ENCODE data around the gene PLPPR2. TPM values are rescaled to one million over a fixed set of nuclear protein-coding genes. Genes with fewer than 3 reads are reported as not detected.
A peak's percentile ranks its signal among the peaks of the same experiment; 100 is the strongest.
"Not testable (repeated sequence)": the region's sequence is repeated elsewhere in the genome, so short reads cannot be mapped to it uniquely, and the experiment has no call there.

PLPPR2 gene
- total RNA-seq (10 to 100 TPM; 31.0 to 36.3 TPM), polyA plus RNA-seq (ENCODE audit: insufficient read length in 6 of 6) (10 to 100 TPM; 19.5 to 32.2 (median 23.7) TPM)
- long read RNA-seq, donor 1, partial matches to known transcripts = 0 of 4 reads
- long read RNA-seq, donor 1, other reads (novel, unspliced or antisense) = 0 of 4 reads
- long read RNA-seq, donor 2, partial matches to known transcripts = 19 of 20 reads
- long read RNA-seq, donor 2, other reads (novel, unspliced or antisense) = 0 of 20 reads
- long read RNA-seq, donor 3, partial matches to known transcripts = 0 of 1 reads
- long read RNA-seq, donor 3, other reads (novel, unspliced or antisense) = 0 of 1 reads
- long read RNA-seq, donor 4, partial matches to known transcripts = 7 of 8 reads
- long read RNA-seq, donor 4, other reads (novel, unspliced or antisense) = 1 of 8 reads
- long read RNA-seq, donor 5, transcript PLPPR2-201 (10 exons, 2,727 nt) = major isoform, 5 of 5 reads
- long read RNA-seq, donor 5, partial matches to known transcripts = 0 of 5 reads
- long read RNA-seq, donor 5, other reads (novel, unspliced or antisense) = 0 of 5 reads
- long read RNA-seq, donor 6, partial matches to known transcripts = 0 of 2 reads
- long read RNA-seq, donor 6, other reads (novel, unspliced or antisense) = 0 of 2 reads
- long read RNA-seq, donor 7, partial matches to known transcripts = 0 of 2 reads
- long read RNA-seq, donor 7, other reads (novel, unspliced or antisense) = 0 of 2 reads
- long read RNA-seq, donor 8, transcript PLPPR2-201 (10 exons, 2,727 nt) = major isoform, 5 of 12 reads
- long read RNA-seq, donor 8, partial matches to known transcripts = 0 of 12 reads
- long read RNA-seq, donor 8, other reads (novel, unspliced or antisense) = 6 of 12 reads
- long read RNA-seq, donor 9 = 0 reads
- long read RNA-seq, donor 10, partial matches to known transcripts = 2 of 2 reads
- long read RNA-seq, donor 10, other reads (novel, unspliced or antisense) = 0 of 2 reads
- long read RNA-seq, donor 11 = 0 reads
- long read RNA-seq, donor 12, partial matches to known transcripts = 0 of 3 reads
- long read RNA-seq, donor 12, other reads (novel, unspliced or antisense) = 0 of 3 reads

GRCh38 chr19:11355160-11356073 lies at the start of gene PLPPR2:
Gene PLPPR2, plus strand, starts transcription at chr19:11355432. Its CDS starts 2,242 bp downstream, at chr19:11357674.
- TF ChIP-seq CTCF (IDR thresholded peaks at IDR 0.05) = no peak
- Histone ChIP-seq H3K4me3 (peak within 1 kb of the TSS; percentile 44 to 58), H3K36me3 (peaks cover 0 to 12% of the 10 kb centered on the region in 2 donors), H3K27me3 (no peaks in the 10 kb centered on the region), H3K9me3 (no peaks in the 10 kb centered on the region), H3K4me1 (peaks cover 0 to 17% of the 10 kb centered on the region in 2 donors), H3K27ac (peak within 1 kb of the TSS; percentile 7 to 55)
- intact Hi-C loops (cut with DNase I) = no loop called here
- DNase-seq (peak; percentile 74 to 98 (median 90)), ATAC-seq (peak; percentile 98)

GRCh38 chr19:11306337-11306736 lies 48.9 kb upstream of the PLPPR2 start:
- H3K36me3 ChIP-seq = no peaks in the 10 kb centered on the region
- DNase-seq (peak in 1 of 4 donors; percentile 19), ATAC-seq (no peak)
- H3K4me3 ChIP-seq = no peak overlapping the region
- H3K9me3 ChIP-seq = no peaks in the 10 kb centered on the region
- TF ChIP-seq CTCF (IDR thresholded peaks at IDR 0.05) = no peak
- H3K27ac ChIP-seq = no peak overlapping the region
- no peaks in the 10 kb centered on the region for H3K4me1 ChIP-seq
- H3K27me3 ChIP-seq = no peaks in the 10 kb centered on the region
- intact Hi-C loops (cut with DNase I) = no loop called here

GRCh38 chr19:11320278-11320995 lies 34.8 kb upstream of the PLPPR2 start:
- H3K9me3 ChIP-seq; H3K36me3 ChIP-seq; H3K27me3 ChIP-seq; ATAC-seq; intact Hi-C loops (cut with DNase I): not testable (repeated sequence)
- Histone ChIP-seq H3K4me1 (peaks cover 26 to 86% of the 10 kb centered on the region in 2 donors), H3K27ac (peak overlapping the region in 1 of 2 donors; percentile 94), H3K4me3 (peak overlapping the region in 1 of 2 donors; percentile 22)
- DNase-seq = peak in 1 of 4 donors; percentile 6

- H3K36me3 ChIP-seq = peaks cover 0 to 17% of the 10 kb centered on the region in 2 donors
- H3K27me3 ChIP-seq = no peaks in the 10 kb centered on the region
- TF ChIP-seq CTCF (IDR thresholded peaks at IDR 0.05) = peak in 1 of 2 donors; percentile 6
- H3K4me3 ChIP-seq = peak overlapping the region in 1 of 2 donors; percentile 22
- peak overlapping the region in 1 of 2 donors; percentile 94 for H3K27ac ChIP-seq
- H3K9me3 ChIP-seq = no peaks in the 10 kb centered on the region
- peaks cover 26 to 96% of the 10 kb centered on the region in 2 donors for H3K4me1 ChIP-seq
- peak; percentile 2 for ATAC-seq
- intact Hi-C loops (cut with DNase I) = no loop called here
- DNase-seq = peak in 1 of 4 donors; percentile 54
Measured at GRCh38 chr19:11321191-11322126, 33.8 kb upstream of the PLPPR2 start.

All from left lung (tissue), 14 donors.